Natural killer cell (primary cell): ENCODE results near the gene FAM25G. TPM values are rescaled to one million over a fixed set of nuclear protein-coding genes. Genes with fewer than 3 reads are reported as not detected.

Experiments used
- ATAC-seq, 3 donors: fragments of 150-1000 bp in 2 of 3; fragments of 200-7000 bp in 1 of 3; cut with Tn5 transposase; 1 replicate in 1 of 3; 2 replicates in 2 of 3; pipeline ENCODE4 v1.10.0; 2021; ENCODE audit warnings: mild to moderate bottlenecking in 2 of 3, moderate library complexity in 2 of 3
- DNase-seq, 2 donors: peaks; one replicate each; pipeline versions ENCODE4 v3.0.0 to v3.0.0-alpha.2; 2013 to 2021; ENCODE audit warnings: mixed read lengths in 1 of 2
- H3K27ac ChIP-seq: one replicate; pipeline ENCODE4 v1.5.1; 2013; ENCODE audit warnings: mild to moderate bottlenecking, low read length
- H3K27me3 ChIP-seq: one replicate; pipeline ENCODE4 v1.6.1; 2013; ENCODE audit warnings: low read length; ENCODE audit not compliant: control insufficient read depth, insufficient read depth
- H3K36me3 ChIP-seq: one replicate; pipeline ENCODE4 v1.6.1; 2013; ENCODE audit warnings: low read length; ENCODE audit not compliant: control insufficient read depth, insufficient read depth
- H3K4me1 ChIP-seq: one replicate; pipeline ENCODE4 v1.6.1; 2013; ENCODE audit warnings: low read length; ENCODE audit not compliant: control insufficient read depth, insufficient read depth
- H3K4me3 ChIP-seq: one replicate; pipeline ENCODE4 v1.5.1; 2013; ENCODE audit warnings: low read length
- H3K9me3 ChIP-seq: one replicate; pipeline ENCODE4 v1.6.1; 2013; ENCODE audit warnings: low read length; ENCODE audit not compliant: control insufficient read depth, insufficient read depth
- H3K27ac Mint-ChIP-seq, 2 donors: one replicate each; pipeline ENCODE4 v1.8.0; 2022; ENCODE audit warnings: mild to moderate bottlenecking in 2 of 2, mixed read lengths in 2 of 2, moderate library complexity in 1 of 2
- H3K27me3 Mint-ChIP-seq, 2 donors: one replicate each; pipeline ENCODE4 v1.8.0; 2022; ENCODE audit warnings: low read depth in 2 of 2, mixed read lengths in 2 of 2
- H3K36me3 Mint-ChIP-seq: one replicate; pipeline ENCODE4 v1.8.0; 2022; ENCODE audit warnings: mixed read lengths
- H3K4me1 Mint-ChIP-seq, 2 donors: one replicate each; pipeline ENCODE4 v1.8.0; 2022; ENCODE audit warnings: mixed read lengths in 2 of 2
- H3K4me3 Mint-ChIP-seq: one replicate; pipeline ENCODE4 v1.8.0; 2022; ENCODE audit warnings: mild to moderate bottlenecking, moderate library complexity, mixed read lengths
- H3K9me3 Mint-ChIP-seq, 2 donors: one replicate each; pipeline ENCODE4 v1.8.0; 2022; ENCODE audit warnings: mixed read lengths in 2 of 2
- CTCF ChIP-seq: fragments of 200-600 bp; IDR thresholded peaks from one replicate; pipeline ENCODE4 v1.8.0; 2022; ENCODE audit warnings: antibody characterized with exemption
- WGBS: methylation state at CpG from one replicate; pipeline ENCODE4 v1.1.7; 2013; ENCODE audit warnings: missing lambda C conversion rate; ENCODE audit not compliant: insufficient coverage; 5-methylcytosine and 5-hydroxymethylcytosine counted together
- intact Hi-C: fragments of 100-400 bp; cut with micrococcal nuclease; formaldehyde crosslinking; loops from one replicate; pipeline ENCODE4 v1.14.2; 2022
- total RNA-seq, 4 donors: library from RNA; stranded (reverse); fragments of 120-200 nt in 1 of 4; gene quantifications; one replicate each; pipeline versions ENCODE4 v1.2.3 to v1.2.4, GENCODE V29; 2013 to 2022

Gene FAM25G
- total RNA-seq, 3 donors from 2014 or later (not counting 1 experiment from before 2014, with no cell fraction given) = not detected

- no peak overlapping the region for H3K4me3 Mint-ChIP-seq
- no peaks in the 10 kb centered on the region for H3K4me1 ChIP-seq
- TF ChIP-seq CTCF = no peak
- no peak overlapping the region for H3K4me3 ChIP-seq
- no peaks in the 10 kb centered on the region for H3K9me3 ChIP-seq
- H3K27ac Mint-ChIP-seq = no peak overlapping the region
- H3K4me1 Mint-ChIP-seq = no peaks in the 10 kb centered on the region
- WGBS = 85% methylated on average over 3 of the region's 3 CpGs
- no peaks in the 10 kb centered on the region for H3K36me3 Mint-ChIP-seq
- intact Hi-C loops = no loop called here
- no peaks in the 10 kb centered on the region for H3K36me3 ChIP-seq
- peaks cover 0 to 3% of the 10 kb centered on the region in 2 donors for H3K27me3 Mint-ChIP-seq
- no peak for ATAC-seq
- H3K9me3 Mint-ChIP-seq = no peaks in the 10 kb centered on the region
- H3K27ac ChIP-seq = no peak overlapping the region
- DNase-seq = no peak
- H3K27me3 ChIP-seq = no peaks in the 10 kb centered on the region
These were observed 36.8 kb downstream of the FAM25G start for GRCh38 chr10:47454780-47455058.

GRCh38 chr10:47454008-47454779, 37.3 kb downstream of the FAM25G start:
- no peaks in the 10 kb centered on the region for H3K4me1 Mint-ChIP-seq
- DNase-seq (no peak), ATAC-seq (no peak)
- no peak for TF ChIP-seq CTCF
- no peaks in the 10 kb centered on the region for H3K9me3 Mint-ChIP-seq
- Histone ChIP-seq H3K36me3 (no peaks in the 10 kb centered on the region), H3K9me3 (no peaks in the 10 kb centered on the region), H3K4me3 (no peak overlapping the region), H3K27me3 (no peaks in the 10 kb centered on the region), H3K4me1 (no peaks in the 10 kb centered on the region), H3K27ac (no peak overlapping the region)
- H3K36me3 Mint-ChIP-seq = no peaks in the 10 kb centered on the region
- intact Hi-C loops = no loop called here
- H3K27ac Mint-ChIP-seq = no peak overlapping the region
- peaks cover 0 to 3% of the 10 kb centered on the region in 2 donors for H3K27me3 Mint-ChIP-seq
- H3K4me3 Mint-ChIP-seq = no peak overlapping the region
- 83% methylated on average over 10 of the region's 10 CpGs for WGBS

GRCh38 chr10:47453141-47454007, 38.1 kb downstream of the FAM25G start:
- Histone ChIP-seq H3K9me3 (no peaks in the 10 kb centered on the region), H3K27me3 (no peaks in the 10 kb centered on the region), H3K27ac (no peak overlapping the region), H3K4me3 (no peak overlapping the region), H3K4me1 (no peaks in the 10 kb centered on the region), H3K36me3 (no peaks in the 10 kb centered on the region)
- H3K4me3 Mint-ChIP-seq = no peak overlapping the region
- H3K27ac Mint-ChIP-seq = no peak overlapping the region
- ATAC-seq (no peak), DNase-seq (no peak)
- no peaks in the 10 kb centered on the region for H3K4me1 Mint-ChIP-seq
- H3K9me3 Mint-ChIP-seq = no peaks in the 10 kb centered on the region
- WGBS = 56% methylated on average over 6 of the region's 7 CpGs
- peaks cover 0 to 3% of the 10 kb centered on the region in 2 donors for H3K27me3 Mint-ChIP-seq
- H3K36me3 Mint-ChIP-seq = no peaks in the 10 kb centered on the region
- intact Hi-C loops = no loop called here
- TF ChIP-seq CTCF = no peak
